ENCODE measurements around the gene TUBA3D.
"Not testable (repeated sequence)": the region's sequence is repeated elsewhere in the genome, so short reads cannot be mapped to it uniquely, and the experiment has no call there.

TUBA3D gene

GRCh38 chr2:131475831-131476230, at the start of gene TUBA3D:
Gene TUBA3D, plus strand, starts transcription at chr2:131476119. Its CDS starts 81 bp downstream, at chr2:131476200.
- no peak for DNase-seq

- DNase-seq: no peak
Measured at GRCh38 chr2:131426727-131427126, 49.2 kb upstream of the TUBA3D start.

- DNase-seq: no peak
Measured at GRCh38 chr2:131431336-131431735, 44.6 kb upstream of the TUBA3D start.

- DNase-seq: not testable (repeated sequence)
Measured at GRCh38 chr2:131440742-131441468, 35.0 kb upstream of the TUBA3D start.

GRCh38 chr2:131444736-131445514, 31.0 kb upstream of the TUBA3D start:
- not testable (repeated sequence) for DNase-seq

GRCh38 chr2:131445515-131445797, 30.5 kb upstream of the TUBA3D start:
- not testable (repeated sequence) for DNase-seq

- no peak for DNase-seq
Measured at GRCh38 chr2:131445896-131446295, 30.0 kb upstream of the TUBA3D start.

- DNase-seq: not testable (repeated sequence)
Measured at GRCh38 chr2:131447981-131448380, 27.9 kb upstream of the TUBA3D start.

- not testable (repeated sequence) for DNase-seq
Measured at GRCh38 chr2:131451265-131451949, 24.5 kb upstream of the TUBA3D start.

GRCh38 chr2:131454914-131455313, 21.0 kb upstream of the TUBA3D start:
- not testable (repeated sequence) for DNase-seq

GRCh38 chr2:131467722-131468121, 8.2 kb upstream of the TUBA3D start:
- not testable (repeated sequence) for DNase-seq

- not testable (repeated sequence) for DNase-seq
Measured at GRCh38 chr2:131470944-131471343, 5.0 kb upstream of the TUBA3D start.

- not testable (repeated sequence) for DNase-seq
Measured at GRCh38 chr2:131471624-131472023, 4.3 kb upstream of the TUBA3D start.

GRCh38 chr2:131473266-131473665, 2.7 kb upstream of the TUBA3D start:
- not testable (repeated sequence) for DNase-seq

- not testable (repeated sequence) for DNase-seq
Measured at GRCh38 chr2:131476363-131476762, 444 bp downstream of the TUBA3D start.

GRCh38 chr2:131477227-131477626, 1.3 kb downstream of the TUBA3D start:
- not testable (repeated sequence) for DNase-seq

- not testable (repeated sequence) for DNase-seq
Measured at GRCh38 chr2:131478074-131478849, 2.3 kb downstream of the TUBA3D start.

GRCh38 chr2:131478850-131479461, 3.0 kb downstream of the TUBA3D start:
- DNase-seq: not testable (repeated sequence)

GRCh38 chr2:131480351-131480750, 4.4 kb downstream of the TUBA3D start:
- not testable (repeated sequence) for DNase-seq

- DNase-seq: not testable (repeated sequence)
Measured at GRCh38 chr2:131482506-131483155, 6.7 kb downstream of the TUBA3D start.

- DNase-seq: not testable (repeated sequence)
Measured at GRCh38 chr2:131483981-131484820, 8.3 kb downstream of the TUBA3D start.
